NOMO-1 treated with dmso at 0.1 percent for 144 hours (cell line): Measurements from ENCODE around the gene PRKAG2.
"Not testable (repeated sequence)": the region's sequence is repeated elsewhere in the genome, so short reads cannot be mapped to it uniquely, and the experiment has no call there.

Experiments
- DNase-seq: peaks from one replicate; lab custom pipeline; 2025; ENCODE audit not compliant: unreplicated experiment; lab: John Stamatoyannopoulos, UW

Gene PRKAG2

DNA sequence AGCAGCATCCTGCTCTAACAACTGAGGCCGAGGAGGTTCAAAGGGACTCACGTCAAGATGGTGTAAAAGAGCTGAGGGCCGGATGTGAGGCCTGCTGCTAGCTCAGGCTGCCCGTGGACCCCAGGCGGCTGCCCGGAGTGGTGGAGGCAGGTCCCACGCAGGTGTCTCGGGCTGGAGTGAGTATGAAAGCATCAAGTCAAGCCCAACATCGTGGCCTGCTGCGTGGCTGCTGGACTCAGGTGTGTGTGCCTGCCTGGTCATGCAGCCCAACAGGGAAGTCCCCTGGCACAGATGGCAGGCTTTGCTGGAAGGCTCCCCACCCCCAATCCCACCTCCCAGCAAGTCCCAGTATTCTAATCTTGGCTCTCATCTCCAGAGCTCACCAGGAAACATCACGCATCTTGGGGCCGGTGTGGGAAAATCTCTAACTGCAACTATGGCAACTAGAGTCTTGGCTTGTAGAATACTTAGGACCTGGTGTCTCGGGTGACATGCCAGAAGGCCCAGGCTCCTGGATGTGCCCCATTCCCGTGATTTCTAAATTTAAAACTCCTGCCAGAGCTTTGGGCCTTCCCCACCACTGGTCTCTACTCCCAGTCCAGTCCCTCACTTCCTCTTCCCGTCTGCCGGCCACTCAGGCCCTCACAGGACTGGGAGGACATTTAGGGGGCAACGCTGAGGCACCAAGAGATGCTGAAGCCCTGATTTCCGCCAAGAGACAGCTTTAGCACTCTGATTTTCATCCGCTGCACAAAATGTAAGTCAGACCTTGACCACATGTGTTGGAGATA lies 85.9 kb downstream of the PRKAG2 start:
- no peak for DNase-seq

- DNase-seq, result no peak
Observed at GRCh38 chr7:151790095-151790829, 86.7 kb downstream of the PRKAG2 start.

DNA sequence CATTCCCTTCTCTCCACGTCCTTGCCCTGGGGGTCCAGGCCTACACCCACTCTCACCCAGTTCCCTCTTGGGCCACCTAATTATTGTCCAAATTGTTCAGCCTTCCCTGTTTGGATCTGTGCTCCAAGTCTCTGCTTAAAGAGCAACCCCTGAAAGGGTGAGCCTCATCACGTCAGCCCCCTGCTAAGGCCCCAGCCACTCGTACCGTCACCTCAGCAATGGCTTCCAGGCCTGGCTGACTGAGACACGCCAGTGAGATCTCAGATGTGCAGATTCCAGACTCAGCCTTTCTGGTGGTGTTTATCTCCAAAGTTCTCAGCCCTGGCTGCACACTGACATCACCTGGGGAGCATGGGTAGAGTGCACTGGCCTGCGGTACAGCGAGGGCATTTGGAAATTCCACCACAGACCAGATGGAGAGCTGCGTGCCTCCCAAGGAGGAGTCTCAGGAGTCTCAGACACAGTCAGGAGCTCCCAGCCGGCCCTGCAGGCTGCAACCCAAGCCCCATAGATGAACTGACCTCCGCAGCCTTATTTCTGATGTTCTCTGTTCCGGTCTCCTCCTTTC lies 87.5 kb downstream of the PRKAG2 start:
- DNase-seq, result no peak

DNA sequence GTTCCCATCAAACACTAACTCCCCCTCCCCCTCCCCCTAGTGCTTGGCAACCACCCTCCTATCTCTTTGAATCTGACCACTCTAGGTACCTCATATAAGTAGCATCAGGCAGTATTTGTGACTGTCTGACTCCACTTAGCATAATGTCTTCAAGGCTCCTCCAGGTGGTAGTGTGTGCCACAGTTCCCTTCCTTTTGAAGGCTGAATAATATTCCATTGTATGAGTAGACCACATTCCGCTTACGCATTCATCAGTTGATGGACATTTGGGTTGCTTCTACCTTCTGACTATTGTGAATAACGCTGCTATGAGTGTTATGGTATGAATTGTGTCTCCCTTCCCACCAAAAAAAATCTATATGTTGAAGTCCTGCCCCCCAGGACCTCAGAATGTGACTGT lies 89.6 kb downstream of the PRKAG2 start:
- DNase-seq, result no peak

DNA sequence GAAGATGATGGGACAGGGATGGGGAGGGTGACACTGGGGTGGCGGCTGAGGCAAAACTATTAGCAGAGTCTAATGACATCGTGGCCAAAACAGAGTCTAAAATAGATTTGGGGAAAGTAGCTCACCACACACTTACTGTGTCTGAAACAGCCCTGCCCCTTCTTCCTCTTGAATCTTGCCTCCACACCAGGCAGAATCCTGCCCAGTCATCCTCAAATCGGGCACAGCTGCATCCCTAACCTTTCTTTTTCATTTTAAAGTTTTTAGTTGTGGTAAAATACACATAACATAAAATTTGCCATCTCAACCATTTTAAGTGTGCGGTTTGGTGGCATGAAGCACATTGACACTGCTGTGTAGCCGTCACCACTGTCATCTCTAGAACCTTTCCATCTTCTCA lies 90.0 kb downstream of the PRKAG2 start:
- DNase-seq, result no peak

GRCh38 chr7:151786241-151786640 lies 90.7 kb downstream of the PRKAG2 start:
- no peak for DNase-seq

GRCh38 chr7:151785681-151785965 lies 91.3 kb downstream of the PRKAG2 start:
- DNase-seq, result no peak

DNA sequence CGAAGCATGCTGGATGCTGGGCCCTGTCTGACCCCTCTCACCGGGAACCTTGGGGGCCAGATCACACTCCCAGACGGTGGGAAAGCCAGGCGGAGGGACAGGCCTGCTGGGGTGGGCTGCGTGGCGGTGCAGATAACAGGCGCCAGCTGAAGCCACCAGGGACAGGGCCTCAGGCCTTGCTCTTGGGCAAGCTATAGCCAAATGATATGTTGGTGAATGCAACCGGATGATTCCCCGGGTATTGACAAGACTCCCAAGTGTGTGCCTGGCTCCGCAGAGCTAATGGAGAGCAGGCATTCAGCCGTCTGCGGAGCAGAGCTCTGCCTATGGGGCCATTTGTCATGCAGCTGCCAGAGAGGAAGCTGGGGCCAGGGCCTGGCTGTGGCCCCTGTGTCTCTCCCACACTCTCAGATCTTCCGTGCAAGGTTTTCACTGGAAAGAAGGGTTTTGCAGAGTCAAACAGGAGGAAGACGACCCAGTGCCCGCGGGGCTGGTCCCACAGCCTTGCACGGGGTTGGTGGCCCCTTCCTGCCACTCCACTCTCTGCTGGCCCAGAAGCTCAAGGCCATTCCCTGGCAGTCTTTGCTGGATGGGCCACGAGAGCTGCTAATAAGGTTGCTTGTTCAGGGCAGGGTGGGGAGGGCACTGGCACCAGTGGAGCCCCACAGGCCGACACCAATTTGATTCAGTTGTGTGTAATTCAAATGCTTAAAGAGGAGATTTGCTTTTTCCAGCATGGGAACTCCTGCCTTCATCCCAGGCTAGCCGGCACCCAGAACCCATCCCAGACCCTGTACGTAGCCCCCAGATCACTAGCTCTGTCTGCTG lies 91.8 kb downstream of the PRKAG2 start:
- DNase-seq, result no peak

DNA sequence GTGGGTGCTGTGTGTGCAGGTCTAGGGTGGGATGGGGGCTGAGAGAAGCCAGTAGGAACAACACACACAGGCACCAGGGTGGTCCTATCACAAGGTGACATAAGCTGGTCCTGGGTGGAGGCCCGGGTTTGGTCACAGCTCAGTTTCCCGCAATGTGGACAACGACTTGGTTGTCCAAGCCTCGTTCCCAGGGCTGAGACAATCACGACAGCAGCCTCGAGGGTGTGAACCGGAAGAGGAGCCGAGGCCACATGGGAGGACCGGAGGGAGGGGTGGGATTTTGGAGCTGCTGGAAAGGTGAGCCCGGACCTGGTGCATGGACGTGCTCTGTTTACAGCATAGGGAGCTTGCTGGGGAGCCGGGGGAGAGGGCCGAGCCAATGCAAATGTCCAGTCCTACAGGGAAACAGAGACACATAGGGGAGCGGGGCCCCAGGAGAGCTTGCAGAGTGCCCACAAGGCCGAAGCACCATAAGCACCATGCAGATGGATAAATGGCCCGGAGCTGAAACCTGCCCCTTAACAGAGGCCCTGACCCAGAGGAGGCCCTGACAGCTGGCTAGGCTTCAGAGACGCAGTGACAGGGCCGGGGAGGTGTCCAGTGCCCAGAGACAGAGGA lies 92.8 kb downstream of the PRKAG2 start:
- DNase-seq, result no peak

DNA sequence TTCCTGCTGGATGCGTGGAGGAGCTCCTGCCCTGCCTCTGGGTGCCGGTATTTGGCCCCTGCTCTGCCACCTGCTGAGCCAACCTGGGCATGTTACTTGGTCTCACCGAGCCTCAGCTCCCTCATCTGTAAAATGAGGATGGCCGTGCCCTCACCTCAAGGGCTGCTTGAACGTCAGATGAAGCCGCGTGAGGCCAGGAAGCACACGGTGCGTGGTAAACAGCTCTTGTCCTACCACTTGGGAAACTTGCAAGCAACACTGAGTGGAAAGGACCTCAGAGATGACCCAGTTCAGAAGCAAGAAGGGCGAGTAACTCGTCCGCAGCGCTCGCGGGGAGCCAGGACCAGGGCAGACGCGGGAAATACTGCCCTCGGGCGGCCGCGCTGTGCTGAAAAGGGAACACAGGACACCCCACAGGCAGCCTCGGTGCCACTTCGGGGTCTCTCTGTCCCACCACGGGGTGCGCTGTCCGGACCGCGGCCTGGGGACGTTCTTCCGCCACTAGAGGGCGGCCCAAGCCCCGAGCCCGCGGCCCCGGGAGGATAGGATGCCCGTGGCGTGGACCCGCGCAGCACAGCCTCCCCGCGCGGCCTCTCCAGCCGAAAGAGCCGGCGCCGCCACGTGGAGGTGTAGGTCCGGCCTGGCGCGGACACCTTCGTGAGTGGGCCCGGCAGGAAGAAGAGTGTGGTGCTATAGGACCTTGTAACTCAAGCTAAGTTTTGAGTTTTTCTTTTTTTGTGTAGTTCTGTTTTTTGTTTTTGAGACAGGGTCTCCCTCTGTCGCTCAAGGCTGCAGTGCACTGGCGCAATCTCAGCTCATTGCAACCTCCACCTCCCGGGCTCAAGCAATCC lies 94.1 kb downstream of the PRKAG2 start:
- DNase-seq, result peak; percentile 28

- DNase-seq, result not testable (repeated sequence)
Observed at GRCh38 chr7:151782256-151782597, 94.7 kb downstream of the PRKAG2 start.

DNA sequence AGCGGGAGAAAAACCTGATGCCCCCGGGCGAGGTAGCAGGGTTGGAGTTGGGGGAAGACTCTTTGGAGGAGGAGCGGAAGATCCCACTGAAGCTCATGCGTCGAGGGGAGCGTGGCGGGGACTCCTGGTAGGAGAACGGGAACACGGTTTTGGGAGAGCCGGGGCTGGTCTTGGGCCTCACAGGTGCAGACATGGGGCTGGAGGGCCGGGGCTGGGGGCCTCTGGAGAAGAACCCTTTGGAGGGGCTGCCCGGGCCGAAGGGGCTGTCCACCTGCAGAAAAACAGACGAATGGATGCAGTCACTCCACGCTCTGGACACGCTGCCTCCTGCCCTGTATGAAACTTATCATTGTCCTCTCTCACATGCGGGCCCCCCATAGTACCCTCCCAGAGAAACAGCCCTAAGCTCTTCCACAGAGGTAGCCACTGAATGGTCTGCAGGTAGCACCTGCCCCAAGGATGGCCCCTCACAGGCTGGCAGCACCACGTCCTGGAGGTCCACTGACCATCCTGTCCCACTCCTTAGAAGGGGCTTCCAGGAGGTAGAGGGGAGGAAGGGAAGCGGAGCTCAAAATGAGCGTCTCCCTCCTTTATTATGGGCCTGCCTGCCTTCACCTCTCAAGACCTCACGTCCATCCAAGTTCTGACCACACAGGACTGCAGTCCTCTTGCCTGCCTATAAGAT lies 95.6 kb downstream of the PRKAG2 start:
- no peak for DNase-seq

- no peak for DNase-seq
Observed at GRCh38 chr7:151780631-151781030, 96.3 kb downstream of the PRKAG2 start.

- no peak for DNase-seq
Observed at GRCh38 chr7:151779678-151780077, 97.2 kb downstream of the PRKAG2 start.

- DNase-seq, result no peak
Observed at GRCh38 chr7:151779255-151779654, 97.7 kb downstream of the PRKAG2 start.

DNA sequence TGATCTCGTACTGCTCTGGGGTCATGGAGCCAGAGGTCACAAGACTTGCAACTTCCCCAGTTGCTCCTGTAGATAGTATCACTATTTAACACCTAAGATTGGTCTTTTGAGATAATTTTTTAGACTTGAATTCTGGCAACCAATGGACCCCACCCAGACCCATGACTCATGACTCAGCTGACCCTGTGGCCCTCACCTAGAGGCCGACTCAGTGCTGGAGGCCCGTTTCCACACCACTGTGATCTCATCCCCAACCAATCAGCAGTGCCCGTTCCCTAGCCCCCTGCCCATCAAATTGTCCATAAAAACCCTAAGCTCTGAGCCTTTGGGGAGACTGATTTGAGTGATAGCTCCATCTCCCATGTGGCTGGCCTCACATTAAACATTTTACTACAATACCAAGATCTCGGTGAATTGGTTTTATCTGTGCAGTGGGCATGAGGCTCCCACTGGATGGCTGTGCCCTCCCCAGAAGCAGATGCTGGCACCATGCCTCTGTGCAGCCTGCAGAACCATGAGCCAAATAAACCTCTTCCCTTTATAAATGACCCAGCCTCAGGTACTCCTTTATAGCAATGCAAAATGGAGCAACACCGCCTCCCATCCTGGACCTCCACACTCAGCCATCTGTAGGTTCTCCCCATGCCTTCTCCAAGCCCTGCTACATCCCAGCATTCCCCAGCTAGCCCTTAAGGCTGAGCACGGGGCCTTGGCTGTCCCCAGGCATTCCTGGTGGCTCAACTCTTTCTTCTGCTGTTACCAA lies 98.8 kb downstream of the PRKAG2 start:
- no peak for DNase-seq

GRCh38 chr7:151777495-151777880 lies 99.4 kb downstream of the PRKAG2 start:
- no peak for DNase-seq

GRCh38 chr7:151776876-151777494 lies 99.9 kb downstream of the PRKAG2 start:
- DNase-seq, result no peak

DNA sequence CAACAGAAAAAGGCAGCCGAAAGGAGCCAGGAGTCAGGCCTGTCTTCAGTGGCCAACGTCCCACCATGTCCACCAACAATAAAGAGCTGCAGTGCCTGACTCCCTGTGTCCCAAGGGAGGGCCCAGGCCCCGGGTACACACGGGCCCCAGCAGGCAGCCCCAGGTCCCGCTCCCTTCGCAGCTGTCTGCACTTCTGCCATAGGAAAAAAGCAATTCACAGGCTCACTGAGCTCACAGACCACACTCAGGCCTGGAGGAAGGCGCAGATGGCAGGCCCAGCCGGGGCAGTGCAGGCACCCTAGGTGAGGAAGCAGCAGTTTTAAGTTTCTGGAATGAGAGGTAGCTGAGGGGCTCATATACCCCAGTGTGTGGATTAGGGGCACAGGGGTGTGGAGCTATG lies 100.5 kb downstream of the PRKAG2 start:
- DNase-seq, result no peak
